ENCODE measurements around the gene ALOX5.
"Not testable (repeated sequence)": the region's sequence is repeated elsewhere in the genome, so short reads cannot be mapped to it uniquely, and the experiment has no call there.

ALOX5 gene

DNA sequence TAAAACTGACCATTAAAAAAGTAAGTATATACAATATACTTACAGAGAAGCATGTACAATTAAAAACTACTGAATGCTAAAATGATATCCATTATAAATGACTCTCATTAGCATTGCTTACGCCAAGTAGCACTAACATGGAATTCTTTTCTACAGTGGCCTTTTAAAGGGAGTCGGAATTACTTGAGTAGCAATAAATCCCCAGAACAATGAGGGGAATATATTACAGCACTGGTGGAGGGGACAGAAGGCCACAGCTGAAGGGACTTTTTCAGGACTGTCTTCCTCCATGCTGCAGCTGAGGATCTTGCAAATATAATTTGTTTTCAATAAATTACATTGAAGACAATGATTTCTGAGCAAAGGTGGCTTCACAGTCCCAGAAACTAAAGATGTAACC lies 97.0 kb downstream of the ALOX5 start:
- DNase-seq = no peak

DNA sequence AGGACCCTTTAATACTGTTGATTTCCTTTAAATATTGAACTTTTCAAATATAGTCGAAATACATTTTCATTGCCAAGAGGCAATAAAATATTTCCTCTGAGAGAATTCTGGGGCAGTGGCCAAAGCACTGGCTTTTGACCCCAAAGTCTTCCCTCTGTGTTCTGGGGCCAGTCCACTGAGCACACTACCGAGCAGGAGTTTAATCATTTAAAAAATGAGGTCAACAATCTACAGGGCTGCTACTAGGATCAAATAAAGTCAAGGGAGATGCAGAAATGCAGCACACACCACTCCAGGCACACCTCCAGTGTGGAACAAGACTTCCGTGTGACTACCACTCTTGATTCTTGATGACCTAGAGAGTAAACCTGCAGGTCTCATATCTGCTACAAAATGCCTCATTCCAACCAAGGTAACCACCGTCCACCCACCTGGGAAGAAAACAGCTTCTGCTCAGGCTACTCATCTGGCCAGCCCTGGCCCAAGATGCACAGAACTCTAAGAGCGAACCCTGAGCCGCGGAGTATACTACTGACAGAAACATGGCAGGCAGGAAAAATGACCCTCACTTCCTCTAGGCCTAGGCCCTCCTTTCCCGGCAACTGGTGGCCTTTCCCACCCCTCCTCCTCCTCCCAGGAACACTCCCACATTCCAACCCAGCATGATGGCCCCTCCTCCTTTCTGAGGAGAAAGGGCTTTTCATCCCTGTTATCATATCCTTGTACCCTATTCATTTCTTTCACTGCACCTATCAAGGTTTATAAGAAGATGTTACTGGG lies 97.7 kb downstream of the ALOX5 start:
- no peak for DNase-seq

DNA sequence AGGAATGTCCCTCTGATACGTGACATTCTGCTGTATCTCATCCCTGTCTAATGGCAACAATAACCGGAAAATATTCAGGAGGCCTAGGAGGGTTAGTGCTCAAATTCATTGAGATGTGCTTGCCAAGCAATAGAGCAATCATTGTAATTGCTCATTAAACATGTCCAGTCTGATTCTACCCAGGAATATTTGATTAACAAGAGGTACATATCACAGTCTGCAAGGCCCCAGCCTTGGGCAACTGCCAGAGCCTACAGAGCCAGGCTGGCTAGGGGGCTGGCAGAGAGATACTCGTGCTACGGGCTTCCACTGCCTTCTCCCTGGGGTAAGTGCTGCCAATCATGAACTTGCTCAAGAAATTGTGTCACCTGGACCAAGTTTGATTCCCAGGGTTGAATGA lies 99.1 kb downstream of the ALOX5 start:
- no peak for DNase-seq

DNA sequence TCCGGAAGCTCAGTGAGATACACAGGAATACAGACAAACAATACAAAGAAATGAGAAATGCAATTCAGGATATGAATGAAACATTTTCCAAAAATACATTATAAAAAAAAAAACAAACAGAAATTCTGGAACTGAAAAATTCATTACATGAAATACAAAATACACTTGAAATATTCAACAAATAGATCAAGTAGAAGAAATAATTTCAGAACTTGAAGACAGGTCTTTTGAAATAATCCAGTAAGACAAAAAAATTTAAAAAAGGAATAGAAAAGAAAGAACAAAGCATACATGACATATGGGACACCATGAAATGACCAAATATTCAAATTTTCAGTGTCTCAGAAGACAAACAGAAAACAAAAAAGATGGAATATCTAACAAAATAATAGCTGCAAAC lies 102.5 kb downstream of the ALOX5 start:
- no peak for DNase-seq

DNA sequence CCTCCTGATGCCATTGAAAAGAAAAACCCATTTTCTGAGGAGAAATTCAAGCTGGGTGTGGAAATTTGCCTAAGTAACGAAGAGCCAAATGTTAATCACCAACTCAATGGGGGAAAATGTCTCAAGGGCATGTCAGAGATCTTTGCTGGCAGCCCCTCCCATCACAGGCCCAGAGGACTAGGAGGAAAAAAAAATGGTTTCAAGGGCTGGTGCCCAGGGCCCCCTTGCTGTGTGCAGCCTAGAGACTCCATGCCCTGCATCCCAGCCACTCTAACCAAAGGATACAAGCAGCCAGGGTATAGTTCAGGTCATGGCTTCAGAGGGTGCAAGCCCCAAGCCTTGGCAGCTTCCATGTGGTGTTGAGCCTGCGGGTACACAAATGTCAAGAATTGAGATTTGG lies 106.3 kb downstream of the ALOX5 start:
- DNase-seq = no peak

DNA sequence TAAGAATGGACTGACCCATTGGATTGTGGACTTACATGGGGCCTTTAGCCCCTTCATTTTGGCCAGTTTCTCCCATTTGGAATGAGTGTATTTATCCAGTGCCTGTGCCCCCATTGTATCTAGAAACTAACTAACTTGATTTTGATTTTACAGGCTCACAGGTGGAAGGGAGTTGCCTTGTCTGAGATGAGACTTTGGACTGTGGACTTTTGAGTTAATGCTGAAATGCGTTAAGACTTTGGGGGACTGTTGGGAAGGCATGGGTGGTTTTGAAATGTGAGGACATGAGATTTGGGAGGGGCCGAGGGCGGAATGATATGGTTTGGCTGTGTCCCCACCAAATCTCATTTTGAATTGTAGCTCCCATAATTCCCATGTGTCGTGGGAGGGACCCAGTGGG lies 107.1 kb downstream of the ALOX5 start:
- not testable (repeated sequence) for DNase-seq

DNA sequence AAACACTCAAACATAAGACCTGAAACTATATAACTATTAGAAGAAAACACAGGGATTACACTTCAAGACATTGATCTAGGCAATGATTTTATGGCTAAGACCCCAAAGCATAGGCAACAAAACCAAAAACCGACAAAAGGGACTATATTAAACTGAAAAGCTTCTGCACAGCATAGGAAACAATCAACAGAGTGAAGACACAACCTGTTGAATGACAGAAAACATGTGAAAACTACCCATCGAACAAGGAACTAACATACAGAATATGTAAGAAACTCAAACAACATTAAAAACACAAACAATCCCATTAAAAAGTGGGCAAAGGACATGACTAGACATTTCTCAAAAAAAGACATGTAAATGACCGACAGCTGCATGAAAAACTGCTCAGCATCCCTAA lies 109.0 kb downstream of the ALOX5 start:
- no peak for DNase-seq

DNA sequence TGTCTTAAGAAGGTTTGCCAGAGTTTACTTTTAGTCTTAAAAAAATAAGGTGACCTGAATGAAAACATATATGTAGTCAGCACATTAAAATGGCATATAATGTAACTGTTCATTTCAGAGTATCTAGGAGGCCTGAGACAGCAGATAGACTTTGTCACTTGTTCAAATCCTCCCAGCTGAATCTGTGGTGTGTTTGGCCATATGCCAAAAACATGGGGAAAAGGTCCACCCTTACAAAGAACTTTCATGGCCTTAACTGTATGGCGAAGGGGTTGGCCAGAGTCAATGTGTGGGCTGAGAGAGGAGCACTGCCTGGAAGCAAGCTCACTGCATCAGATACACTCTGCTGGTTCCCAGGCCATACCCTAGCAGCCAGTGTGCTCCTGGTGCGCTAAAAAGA lies 113.7 kb downstream of the ALOX5 start:
- no peak for DNase-seq

DNA sequence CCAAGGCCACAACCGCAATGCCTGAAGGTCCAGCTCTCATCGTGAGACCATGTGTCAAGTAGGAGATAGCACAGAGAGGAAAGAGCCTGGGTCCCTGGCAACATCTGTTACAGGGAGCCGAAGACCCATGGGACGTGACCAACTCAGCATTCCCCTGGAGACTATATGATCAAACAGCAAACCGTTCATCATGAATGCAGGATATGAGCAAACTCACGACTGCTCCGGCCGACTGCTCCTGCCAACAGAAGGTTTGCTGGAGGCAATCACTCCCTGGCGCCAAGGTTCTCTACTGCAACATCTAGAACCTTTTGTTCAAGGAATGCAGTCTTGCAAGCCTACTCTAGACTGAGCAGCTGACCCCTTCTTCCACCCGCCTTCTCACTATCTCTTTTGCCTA lies 114.3 kb downstream of the ALOX5 start:
- no peak for DNase-seq

DNA sequence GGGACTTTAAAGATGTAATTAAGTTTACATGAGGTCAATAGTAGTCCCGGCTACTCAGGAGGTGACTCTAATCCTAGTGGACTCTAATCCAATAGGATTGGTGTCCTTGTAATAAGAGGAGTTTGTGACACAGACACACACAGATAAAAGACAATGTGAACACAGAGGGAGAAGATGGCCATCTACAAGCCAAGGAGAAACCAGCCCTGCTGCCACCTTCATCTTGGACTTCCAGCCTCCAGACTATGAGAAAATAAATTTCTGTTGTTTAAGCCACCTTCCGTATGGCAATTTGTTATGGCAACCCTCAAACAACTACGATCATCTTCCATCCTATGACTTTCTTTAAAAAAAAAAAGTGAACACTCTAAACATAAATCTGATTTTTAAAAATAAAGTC lies 116.3 kb downstream of the ALOX5 start:
- DNase-seq = no peak

DNA sequence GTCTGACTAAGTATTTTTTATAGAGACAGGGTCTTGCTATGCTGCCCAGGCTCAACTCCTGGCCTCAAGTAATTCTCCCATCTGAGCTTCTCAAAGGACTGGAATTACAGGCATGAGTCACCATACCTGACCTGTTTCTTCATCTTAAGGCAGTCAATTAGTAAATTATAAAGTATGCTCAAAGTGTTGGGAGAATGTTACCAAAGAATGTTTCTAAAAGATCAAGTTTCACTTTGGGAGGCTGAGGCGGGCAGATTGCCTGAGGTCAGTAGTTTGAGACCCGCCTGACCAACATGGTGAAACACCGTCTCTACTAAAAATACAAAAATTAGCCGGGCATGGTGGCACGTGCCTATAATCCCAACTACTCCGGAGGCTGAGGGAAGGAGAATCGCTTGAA lies 117.0 kb downstream of the ALOX5 start:
- no peak for DNase-seq

All from stimulated activated CD4-positive, alpha-beta T cell treated with anti-CD3 and anti-CD28 coated beads, Interleukin-1b, Interleukin-23, amount 100 ng/mL, for 48 hours (primary cell).